Stomach (tissue), 9 donors: ENCODE results near the gene SPAG16. TPM values are rescaled to one million over a fixed set of nuclear protein-coding genes. Genes with fewer than 3 reads are reported as not detected.

Experiments used
- DNase-seq, 2 donors: peaks; one replicate each; pipeline versions ENCODE4 v3.0.0 to v3.0.0-alpha.2; 2013 to 2019
- H3K27ac ChIP-seq, 5 donors: fragments of 200-600 bp in 4 of 5; sonication (generic) in 4 of 5; one replicate each; pipeline ENCODE4 v1.5.1; 2013 to 2019; ENCODE audit warnings: mild to moderate bottlenecking in 1 of 5, moderate library complexity in 1 of 5
- H3K27me3 ChIP-seq, 3 donors: fragments of 200-600 bp; sonication (generic); one replicate each; pipeline ENCODE4 v1.5.1; 2017 to 2019; ENCODE audit warnings: mixed run types in 1 of 3
- H3K36me3 ChIP-seq, 4 donors: fragments of 200-600 bp; sonication (generic); 1 replicate in 3 of 4; 2 replicates in 1 of 4; pipeline ENCODE4 v1.5.1; 2016 to 2019
- H3K4me1 ChIP-seq, 4 donors: fragments of 200-600 bp; sonication (generic); one replicate each; pipeline ENCODE4 v1.5.1; 2016 to 2019
- H3K4me3 ChIP-seq, 4 donors: fragments of 200-600 bp; sonication (generic) in 3 of 4; one replicate each; pipeline ENCODE4 v1.5.1; 2016 to 2019; ENCODE audit warnings: mild to moderate bottlenecking in 1 of 4
- H3K9me3 ChIP-seq, 4 donors: fragments of 200-600 bp; sonication (generic); one replicate each; pipeline ENCODE4 v1.5.1; 2016 to 2019
- CTCF ChIP-seq, 7 experiments: fragments of 450-650 bp in 4 of 7; fragments of 200-600 bp in 3 of 7; sonication (generic) in 3 of 7; IDR thresholded peaks; one replicate each; pipeline ENCODE4 v1.5.1; 2016 to 2019; ENCODE audit warnings: antibody characterized with exemption in 7 of 7, control low read depth in 2 of 7, mild to moderate bottlenecking in 1 of 7
- EP300 ChIP-seq: sonication (generic); formaldehyde crosslinking; IDR thresholded peaks from one replicate; pipeline ENCODE4 v1.6.1; 2017; ENCODE audit warnings: antibody characterized with exemption
- POLR2A ChIP-seq, 4 donors: fragments of 450-650 bp; IDR thresholded peaks; one replicate each; pipeline ENCODE4 v1.6.1; 2016; ENCODE audit warnings: antibody characterized with exemption in 4 of 4, control low read depth in 2 of 4, mild to moderate bottlenecking in 1 of 4, moderate library complexity in 1 of 4
- POLR2AphosphoS5 ChIP-seq, 3 donors: sonication (generic); formaldehyde crosslinking; IDR thresholded peaks; one replicate each; pipeline ENCODE4 v1.6.1; 2016; ENCODE audit warnings: antibody characterized with exemption in 3 of 3
- WGBS, 5 donors: extraction: QIAGEN DNeasy Blood & Tissue Kit in 3 of 5; methylation state at CpG; one replicate each; pipeline versions ENCODE4 v1.1.5 to v1.1.7; 2013 to 2018; 5-methylcytosine and 5-hydroxymethylcytosine counted together
- intact Hi-C: fragments of 100-400 bp; cut with DNase I; formaldehyde crosslinking; loops from one replicate; pipeline ENCODE4 v1.15.1; 2023; ENCODE audit warnings: low total_unique reads
- polyA plus RNA-seq, 3 donors: library from polyadenylated mRNA; stranded (reverse); fragments of 200-250 nt; gene quantifications; one replicate each; pipeline ENCODE4 v1.2.3, GENCODE V29; 2013
- total RNA-seq, 5 donors: library from RNA; depleted of rRNA; stranded (reverse); fragments of >200 nt; gene quantifications; one replicate each; pipeline versions ENCODE4 v1.1.0 to v1.2.3, GENCODE V29; 2014 to 2016
- donor health status: healthy with polysubstance abuse.
- donor health status: Bipolar disorder and iron deficiency.
- donor health status: healthy.

The SPAG16 gene
- total and polyA plus RNA-seq, 8 donors = 16.0 to 137 (median 34.4) TPM

GRCh38 chr2:213243189-213244044, 40.8 kb upstream of the SPAG16 start:
- no peak overlapping the region for H3K4me3 ChIP-seq
- WGBS, 5 donors = 75 to 82% (median 79%) methylated on average over 6 of the region's 6 CpGs
- no peak overlapping the region for H3K27ac ChIP-seq
- intact Hi-C loops = no loop called here
- no peak for DNase-seq
- no peaks in the 10 kb centered on the region for H3K27me3 ChIP-seq
- TF ChIP-seq POLR2A (IDR thresholded peaks at IDR 0.05) = no peak
- TF ChIP-seq POLR2AphosphoS5 (IDR thresholded peaks at IDR 0.05) = no peak
- no peak for TF ChIP-seq CTCF (IDR thresholded peaks at IDR 0.05)
- no peak for TF ChIP-seq EP300
- no peaks in the 10 kb centered on the region for H3K9me3 ChIP-seq
- no peaks in the 10 kb centered on the region for H3K4me1 ChIP-seq
- no peaks in the 10 kb centered on the region for H3K36me3 ChIP-seq

DNA sequence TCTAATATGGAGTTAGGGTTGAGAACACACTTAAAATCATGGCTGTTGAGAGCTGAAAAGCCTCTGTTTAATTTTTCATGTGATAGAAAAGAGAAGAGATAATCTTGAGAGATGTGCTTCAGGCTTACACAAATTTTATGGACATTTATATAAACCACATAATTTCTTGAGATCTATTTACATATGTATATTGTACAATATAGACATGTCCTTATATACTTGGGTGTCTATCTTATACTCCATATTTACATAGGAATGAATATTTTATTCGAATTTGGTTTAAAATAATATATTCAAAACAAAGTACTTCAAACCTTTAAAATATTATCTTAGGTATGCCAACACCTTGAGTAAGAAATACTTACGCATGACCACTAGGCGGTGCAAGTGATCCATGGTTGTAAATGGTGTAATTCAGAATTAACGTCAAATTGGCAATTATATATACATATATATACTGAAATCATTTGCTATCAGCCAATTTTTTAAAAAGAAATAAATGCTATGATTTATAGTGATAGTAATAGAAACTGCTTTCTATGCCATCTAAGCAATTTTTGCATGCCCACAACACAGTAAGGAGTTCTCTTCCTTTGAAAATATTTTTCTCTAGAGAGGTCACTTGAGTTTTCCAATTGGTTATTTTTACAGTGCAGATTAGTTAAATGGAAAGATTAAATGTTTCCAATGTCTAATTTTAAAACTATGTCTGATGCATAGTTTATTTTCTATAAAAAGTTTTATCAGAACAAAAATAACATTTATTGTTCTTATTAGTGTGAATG, 37.6 kb upstream of the SPAG16 start:
- peaks cover 0 to 3% (median 0%) of the 10 kb centered on the region in 3 donors for H3K27me3 ChIP-seq
- 0 to 3% (median 1%) methylated on average over 4 of the region's 4 CpGs for WGBS, 5 donors

DNA sequence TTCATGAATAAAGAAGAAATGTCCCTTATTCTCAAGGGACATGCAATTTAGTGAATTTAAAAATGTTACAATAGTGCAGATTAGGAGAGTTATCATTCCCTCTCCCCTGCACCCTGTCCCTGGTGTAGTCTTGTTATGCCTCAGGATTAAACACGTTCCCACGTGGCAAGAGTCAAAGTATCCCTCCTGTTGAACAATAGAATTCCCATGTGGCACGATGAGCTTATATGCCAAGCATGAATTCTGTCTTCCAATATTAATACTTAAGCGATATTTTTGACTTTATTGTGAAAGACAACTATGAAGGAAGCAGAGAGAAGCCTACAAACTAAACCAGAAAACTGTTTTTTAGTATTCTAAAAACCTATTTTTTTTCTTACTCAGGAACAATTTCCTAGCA, 36.7 kb upstream of the SPAG16 start:
- WGBS, 5 donors = 65 to 82% (median 78%) methylated on average over 4 of the region's 4 CpGs
- Histone ChIP-seq H3K4me1 (peaks cover 0 to 8% (median 4%) of the 10 kb centered on the region in 4 donors), H3K9me3 (no peaks in the 10 kb centered on the region)

More for the DNA sequence above, 37.6 kb upstream of the SPAG16 start:
- Histone ChIP-seq H3K36me3 (no peaks in the 10 kb centered on the region), H3K9me3 (no peaks in the 10 kb centered on the region), H3K4me3 (no peak overlapping the region), H3K27ac (no peak overlapping the region), H3K4me1 (peaks cover 0 to 3% (median under 1%) of the 10 kb centered on the region in 4 donors)
- intact Hi-C loops = no loop called here
- TF ChIP-seq POLR2A (IDR thresholded peaks at IDR 0.05) (no peak), CTCF (IDR thresholded peaks at IDR 0.05) (peak in 5 of 7 experiments; percentile 35 to 79 (median 59)), POLR2AphosphoS5 (IDR thresholded peaks at IDR 0.05) (no peak)
- DNase-seq = peak; percentile 41 to 81

More for the DNA sequence above, 36.7 kb upstream of the SPAG16 start:
- no peak for DNase-seq
- no peak overlapping the region for H3K27ac ChIP-seq
- TF ChIP-seq POLR2AphosphoS5 (IDR thresholded peaks at IDR 0.05) (no peak), EP300 (no peak), CTCF (IDR thresholded peaks at IDR 0.05) (no peak), POLR2A (IDR thresholded peaks at IDR 0.05) (no peak)
- H3K27me3 ChIP-seq = peaks cover 0 to 3% (median 0%) of the 10 kb centered on the region in 3 donors
- H3K36me3 ChIP-seq = no peaks in the 10 kb centered on the region
- no peak overlapping the region for H3K4me3 ChIP-seq
- intact Hi-C loops = no loop called here
